Progenitor cell of endocrine pancreas (in vitro differentiated cells): Measurements from ENCODE around the gene SAE1. TPM values are rescaled to one million over a fixed set of nuclear protein-coding genes. Genes with fewer than 3 reads are reported as not detected.

ENCODE experiments used
- DNase-seq: peaks from one replicate; pipeline ENCODE4 v3.0.0; 2021; ENCODE audit warnings: low spot score; ENCODE audit not compliant: unreplicated experiment
- H3K27ac Mint-ChIP-seq: 2 replicates; pipeline ENCODE4 v1.8.0; 2021; ENCODE audit warnings: mild to moderate bottlenecking, moderate library complexity, mixed read lengths
- H3K27me3 Mint-ChIP-seq: 2 replicates; pipeline ENCODE4 v1.8.0; 2021; ENCODE audit warnings: mixed read lengths
- H3K36me3 Mint-ChIP-seq: 2 replicates; pipeline ENCODE4 v1.8.0; 2022; ENCODE audit warnings: mixed read lengths; ENCODE audit not compliant: insufficient read depth
- H3K4me1 Mint-ChIP-seq: 2 replicates; pipeline ENCODE4 v1.8.0; 2021; ENCODE audit warnings: low read depth, mixed read lengths
- H3K4me3 Mint-ChIP-seq: 2 replicates; pipeline ENCODE4 v1.8.0; 2021; ENCODE audit warnings: low read depth, mild to moderate bottlenecking, moderate library complexity, mixed read lengths
- H3K9me3 Mint-ChIP-seq: 2 replicates; pipeline ENCODE4 v1.8.0; 2021; ENCODE audit warnings: low read depth, mixed read lengths
- CTCF ChIP-seq: fragments of 200-600 bp; sonication (generic); IDR thresholded peaks from one replicate; pipeline ENCODE4 v1.5.0; 2021; ENCODE audit warnings: antibody characterized with exemption, mild to moderate bottlenecking; ENCODE audit not compliant: unreplicated experiment
- total RNA-seq: library from RNA; stranded (reverse); gene quantifications from 2 replicates; pipeline ENCODE4 v1.2.1, GENCODE V29; 2021

Gene SAE1
- total RNA-seq, 1 donor from 2014 or later = 173 TPM

- Mint-ChIP-seq H3K4me3 (no peak overlapping the region), H3K27ac (peak overlapping the region; percentile 69), H3K9me3 (no peaks in the 10 kb centered on the region), H3K36me3 (peaks cover 16% of the 10 kb centered on the region), H3K4me1 (peaks cover 25% of the 10 kb centered on the region), H3K27me3 (no peaks in the 10 kb centered on the region)
- no peak for TF ChIP-seq CTCF
- DNase-seq = no peak
Observed at GRCh38 chr19:47195434-47195833, 64.8 kb downstream of the SAE1 start.

GRCh38 chr19:47197141-47197540, 66.5 kb downstream of the SAE1 start:
- Mint-ChIP-seq H3K36me3 (peaks cover 14% of the 10 kb centered on the region), H3K4me1 (peaks cover 14% of the 10 kb centered on the region), H3K27ac (peak overlapping the region; percentile 90)

GRCh38 chr19:47200530-47200929, 69.9 kb downstream of the SAE1 start:
- H3K27ac Mint-ChIP-seq = no peak overlapping the region
- TF ChIP-seq CTCF = no peak
- peaks cover 18% of the 10 kb centered on the region for H3K36me3 Mint-ChIP-seq

More at GRCh38 chr19:47197141-47197540, 66.5 kb downstream of the SAE1 start:
- no peak overlapping the region for H3K4me3 Mint-ChIP-seq
- DNase-seq = no peak
- TF ChIP-seq CTCF = no peak
- H3K27me3 Mint-ChIP-seq = no peaks in the 10 kb centered on the region
- no peaks in the 10 kb centered on the region for H3K9me3 Mint-ChIP-seq

GRCh38 chr19:47203254-47203653, 72.6 kb downstream of the SAE1 start:
- peaks cover 30% of the 10 kb centered on the region for H3K36me3 Mint-ChIP-seq
- no peak overlapping the region for H3K27ac Mint-ChIP-seq
- no peak for TF ChIP-seq CTCF
- H3K4me3 Mint-ChIP-seq = no peak overlapping the region
- H3K4me1 Mint-ChIP-seq = no peaks in the 10 kb centered on the region
- no peaks in the 10 kb centered on the region for H3K9me3 Mint-ChIP-seq
- H3K27me3 Mint-ChIP-seq = no peaks in the 10 kb centered on the region
- no peak for DNase-seq

More at GRCh38 chr19:47200530-47200929, 69.9 kb downstream of the SAE1 start:
- no peak overlapping the region for H3K4me3 Mint-ChIP-seq
- H3K9me3 Mint-ChIP-seq = no peaks in the 10 kb centered on the region
- H3K4me1 Mint-ChIP-seq = peaks cover 14% of the 10 kb centered on the region
- no peak for DNase-seq
- no peaks in the 10 kb centered on the region for H3K27me3 Mint-ChIP-seq

- Mint-ChIP-seq H3K27ac (peak overlapping the region; percentile 84), H3K36me3 (peaks cover 31% of the 10 kb centered on the region), H3K4me3 (no peak overlapping the region), H3K27me3 (no peaks in the 10 kb centered on the region), H3K9me3 (no peaks in the 10 kb centered on the region), H3K4me1 (peaks cover 4% of the 10 kb centered on the region)
- DNase-seq = no peak
- no peak for TF ChIP-seq CTCF
Observed at GRCh38 chr19:47209319-47210179, 78.9 kb downstream of the SAE1 start.
